PC-3 (cell line): ENCODE results near the gene TOMM7.

ENCODE experiments used
- EZH2 ChIP-seq: fragments of 300-600 bp; sonication (generic); IDR thresholded peaks from one replicate; pipeline ENCODE4 v1.6.1; 2017; ENCODE audit warnings: antibody characterized with exemption, mild to moderate bottlenecking, low read length; ENCODE audit not compliant: unreplicated experiment
- EZH2phosphoT487 ChIP-seq: fragments of 300-600 bp; sonication (generic); IDR thresholded peaks from 2 replicates; pipeline ENCODE4 v1.6.1; 2018; ENCODE audit warnings: mild to moderate bottlenecking, antibody characterized with exemption, low read length, borderline replicate concordance
- TF ChIP-seq, protein P1 (sequence below): fragments of 300-600 bp; sonication (generic); conservative IDR thresholded peaks from 2 replicates; pipeline ENCODE4 v1.5.1; 2017; ENCODE audit warnings: antibody characterized with exemption, low read depth, mild to moderate bottlenecking, low read length

DNA sequence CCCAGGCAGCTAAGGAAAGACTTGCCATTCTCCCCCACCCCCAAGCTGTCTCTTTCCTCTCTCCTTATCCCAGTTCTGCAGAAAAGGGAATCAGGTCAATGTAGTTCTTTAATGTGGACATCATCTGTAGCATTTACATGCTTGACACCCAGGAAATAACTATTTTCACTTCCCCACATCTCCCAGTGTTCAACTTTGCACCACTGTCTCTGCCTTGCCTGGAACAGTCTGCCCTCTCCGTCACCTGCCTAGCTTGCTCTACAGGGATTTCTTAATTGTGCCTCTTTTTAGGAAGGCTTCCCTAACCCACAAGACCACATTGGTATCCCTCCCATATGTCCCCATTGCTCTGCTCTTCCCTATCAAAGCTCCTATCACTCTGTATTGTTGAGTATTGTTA lies 45.9 kb upstream of the TOMM7 start:
- TF ChIP-seq, protein P1, sequence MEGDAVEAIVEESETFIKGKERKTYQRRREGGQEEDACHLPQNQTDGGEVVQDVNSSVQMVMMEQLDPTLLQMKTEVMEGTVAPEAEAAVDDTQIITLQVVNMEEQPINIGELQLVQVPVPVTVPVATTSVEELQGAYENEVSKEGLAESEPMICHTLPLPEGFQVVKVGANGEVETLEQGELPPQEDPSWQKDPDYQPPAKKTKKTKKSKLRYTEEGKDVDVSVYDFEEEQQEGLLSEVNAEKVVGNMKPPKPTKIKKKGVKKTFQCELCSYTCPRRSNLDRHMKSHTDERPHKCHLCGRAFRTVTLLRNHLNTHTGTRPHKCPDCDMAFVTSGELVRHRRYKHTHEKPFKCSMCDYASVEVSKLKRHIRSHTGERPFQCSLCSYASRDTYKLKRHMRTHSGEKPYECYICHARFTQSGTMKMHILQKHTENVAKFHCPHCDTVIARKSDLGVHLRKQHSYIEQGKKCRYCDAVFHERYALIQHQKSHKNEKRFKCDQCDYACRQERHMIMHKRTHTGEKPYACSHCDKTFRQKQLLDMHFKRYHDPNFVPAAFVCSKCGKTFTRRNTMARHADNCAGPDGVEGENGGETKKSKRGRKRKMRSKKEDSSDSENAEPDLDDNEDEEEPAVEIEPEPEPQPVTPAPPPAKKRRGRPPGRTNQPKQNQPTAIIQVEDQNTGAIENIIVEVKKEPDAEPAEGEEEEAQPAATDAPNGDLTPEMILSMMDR = no peak
- TF ChIP-seq EZH2phosphoT487 = no peak
- TF ChIP-seq EZH2 = no peak
